Skeletal muscle satellite cell (primary cell): ENCODE data around the gene PDLIM1.

ENCODE experiments used
- H3K27me3 ChIP-seq: 2 replicates; pipeline ENCODE4 v1.7.0; 2013; ENCODE audit warnings: low read length; ENCODE audit not compliant: control insufficient read depth, insufficient read depth
- H3K36me3 ChIP-seq: 2 replicates; pipeline ENCODE4 v1.7.0; 2013; ENCODE audit warnings: mild to moderate bottlenecking, control low read depth, low read length; ENCODE audit not compliant: insufficient read depth
- H3K4me1 ChIP-seq: 2 replicates; pipeline ENCODE4 v1.7.0; 2013; ENCODE audit warnings: low read length; ENCODE audit not compliant: control insufficient read depth, insufficient read depth
- H3K4me2 ChIP-seq: 2 replicates; pipeline ENCODE4 v1.7.0; 2013; ENCODE audit warnings: mild to moderate bottlenecking, low read length
- H3K4me3 ChIP-seq: 2 replicates; pipeline ENCODE4 v1.7.0; 2013; ENCODE audit warnings: low read length
- H3K9ac ChIP-seq: 2 replicates; pipeline ENCODE4 v1.7.0; 2013; ENCODE audit warnings: mild to moderate bottlenecking, low read depth, low read length, moderate library complexity
- H3K9me3 ChIP-seq: replicated peaks from 2 replicates; pipeline ENCODE4 v1.7.0; 2013; ENCODE audit warnings: mild to moderate bottlenecking, control low read depth, low read length

PDLIM1 gene

DNA sequence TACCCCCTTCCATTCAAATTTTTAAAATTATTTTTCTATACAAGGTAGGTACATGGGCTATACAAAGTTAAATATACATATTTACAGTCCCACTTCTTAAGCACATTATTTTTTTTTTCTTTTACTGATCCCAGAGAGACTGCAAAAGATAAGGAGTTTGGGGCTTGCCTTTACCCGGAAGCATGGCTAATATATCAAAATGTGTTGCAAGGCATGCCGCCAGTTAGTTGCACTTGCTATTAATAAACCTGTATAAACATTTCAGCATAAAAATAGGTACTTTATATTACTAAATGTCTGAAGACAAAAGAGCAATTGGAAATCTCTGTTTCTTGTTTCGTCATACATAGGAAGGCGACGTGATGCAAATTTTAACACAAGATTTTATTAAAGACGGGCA lies 21.5 kb upstream of the PDLIM1 start:
- H3K4me3 ChIP-seq, result no peak overlapping the region

DNA sequence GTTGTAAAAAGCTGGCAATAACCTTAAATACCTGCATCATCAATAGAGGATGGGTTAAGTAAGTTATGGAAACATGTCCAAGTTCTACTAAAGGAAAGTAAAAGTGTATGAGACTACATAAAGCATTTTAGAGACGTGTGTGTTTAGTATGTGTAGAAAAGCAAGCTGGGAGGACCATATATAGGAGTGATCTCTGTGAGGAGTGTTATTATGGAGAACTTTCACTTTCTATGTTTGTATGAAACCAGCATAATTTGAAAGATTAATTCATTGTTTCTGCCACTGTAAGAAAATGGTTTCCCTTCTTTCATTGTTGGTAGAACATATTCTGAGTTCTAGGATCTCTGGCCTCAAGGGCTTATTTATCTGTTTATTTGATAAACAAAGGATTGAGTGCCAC lies 19.2 kb upstream of the PDLIM1 start:
- Histone ChIP-seq H3K9ac (no peak overlapping the region), H3K4me2 (no peak overlapping the region)

More for the DNA sequence above, 21.5 kb upstream of the PDLIM1 start:
- Histone ChIP-seq H3K9ac (no peak overlapping the region), H3K9me3 (no peaks in the 10 kb centered on the region), H3K4me1 (peaks cover 18% of the 10 kb centered on the region), H3K27me3 (peaks cover 44% of the 10 kb centered on the region), H3K36me3 (no peaks in the 10 kb centered on the region), H3K4me2 (no peak overlapping the region)

GRCh38 chr10:95308389-95309302 lies 17.8 kb upstream of the PDLIM1 start:
- Histone ChIP-seq H3K4me3 (peak overlapping the region; percentile 46), H3K4me1 (peaks cover 21% of the 10 kb centered on the region), H3K9me3 (no peaks in the 10 kb centered on the region), H3K4me2 (peak overlapping the region; percentile 69), H3K27me3 (peaks cover 48% of the 10 kb centered on the region), H3K9ac (no peak overlapping the region), H3K36me3 (no peaks in the 10 kb centered on the region)

More for the DNA sequence above, 19.2 kb upstream of the PDLIM1 start:
- Histone ChIP-seq H3K4me3 (no peak overlapping the region), H3K27me3 (peaks cover 48% of the 10 kb centered on the region), H3K9me3 (no peaks in the 10 kb centered on the region), H3K4me1 (peaks cover 21% of the 10 kb centered on the region), H3K36me3 (no peaks in the 10 kb centered on the region)

DNA sequence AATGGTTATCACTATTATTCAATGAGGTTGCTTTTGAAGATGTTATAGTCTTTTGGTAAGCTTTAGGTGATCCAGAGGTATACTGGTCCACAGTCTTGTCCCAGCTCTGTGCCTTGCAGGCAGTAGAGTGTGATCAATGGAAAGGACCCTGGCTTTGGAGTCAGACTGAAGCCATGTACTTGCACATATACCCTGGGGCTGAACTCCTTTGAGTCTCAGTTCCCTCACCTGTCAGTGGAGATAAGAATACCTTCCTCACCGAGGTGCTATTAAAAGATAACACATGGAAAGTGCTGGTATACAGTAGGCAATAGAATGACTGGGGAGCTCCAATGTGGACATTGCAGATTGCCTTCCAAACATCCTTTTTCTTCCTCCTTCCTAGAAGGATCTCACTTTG lies 16.0 kb upstream of the PDLIM1 start:
- Histone ChIP-seq H3K4me3 (no peak overlapping the region), H3K4me2 (no peak overlapping the region), H3K4me1 (peaks cover 21% of the 10 kb centered on the region), H3K36me3 (no peaks in the 10 kb centered on the region), H3K9ac (no peak overlapping the region), H3K27me3 (peaks cover 42% of the 10 kb centered on the region), H3K9me3 (no peaks in the 10 kb centered on the region)

GRCh38 chr10:95306318-95306650 lies 15.5 kb upstream of the PDLIM1 start:
- no peak overlapping the region for H3K9ac ChIP-seq
- H3K4me3 ChIP-seq, result no peak overlapping the region
- no peaks in the 10 kb centered on the region for H3K9me3 ChIP-seq

GRCh38 chr10:95305606-95306317 lies 15.0 kb upstream of the PDLIM1 start:
- no peak overlapping the region for H3K4me3 ChIP-seq
- H3K4me2 ChIP-seq, result no peak overlapping the region
- H3K9me3 ChIP-seq, result no peaks in the 10 kb centered on the region
- peaks cover 41% of the 10 kb centered on the region for H3K27me3 ChIP-seq
- peaks cover 21% of the 10 kb centered on the region for H3K4me1 ChIP-seq
- no peaks in the 10 kb centered on the region for H3K36me3 ChIP-seq
- H3K9ac ChIP-seq, result no peak overlapping the region

More at GRCh38 chr10:95306318-95306650, 15.5 kb upstream of the PDLIM1 start:
- H3K36me3 ChIP-seq, result no peaks in the 10 kb centered on the region
- H3K27me3 ChIP-seq, result peaks cover 42% of the 10 kb centered on the region
- peaks cover 21% of the 10 kb centered on the region for H3K4me1 ChIP-seq
- H3K4me2 ChIP-seq, result no peak overlapping the region

- no peak overlapping the region for H3K4me3 ChIP-seq
- no peak overlapping the region for H3K9ac ChIP-seq
These were observed 14.2 kb upstream of the PDLIM1 start for GRCh38 chr10:95304976-95305375.

GRCh38 chr10:95304463-95304862 lies 13.7 kb upstream of the PDLIM1 start:
- no peak overlapping the region for H3K9ac ChIP-seq
- peaks cover 21% of the 10 kb centered on the region for H3K4me1 ChIP-seq
- H3K4me3 ChIP-seq, result no peak overlapping the region
- no peaks in the 10 kb centered on the region for H3K36me3 ChIP-seq
- no peak overlapping the region for H3K4me2 ChIP-seq
- peaks cover 35% of the 10 kb centered on the region for H3K27me3 ChIP-seq
- H3K9me3 ChIP-seq, result no peaks in the 10 kb centered on the region

More at GRCh38 chr10:95304976-95305375, 14.2 kb upstream of the PDLIM1 start:
- no peaks in the 10 kb centered on the region for H3K36me3 ChIP-seq
- H3K27me3 ChIP-seq, result peaks cover 35% of the 10 kb centered on the region
- no peaks in the 10 kb centered on the region for H3K9me3 ChIP-seq
- no peak overlapping the region for H3K4me2 ChIP-seq
- peaks cover 21% of the 10 kb centered on the region for H3K4me1 ChIP-seq

GRCh38 chr10:95303950-95304349 lies 13.1 kb upstream of the PDLIM1 start:
- H3K27me3 ChIP-seq, result peaks cover 35% of the 10 kb centered on the region
- H3K4me2 ChIP-seq, result no peak overlapping the region
- H3K9me3 ChIP-seq, result no peaks in the 10 kb centered on the region
- no peak overlapping the region for H3K9ac ChIP-seq
- no peak overlapping the region for H3K4me3 ChIP-seq
- no peaks in the 10 kb centered on the region for H3K36me3 ChIP-seq
- H3K4me1 ChIP-seq, result peaks cover 17% of the 10 kb centered on the region

DNA sequence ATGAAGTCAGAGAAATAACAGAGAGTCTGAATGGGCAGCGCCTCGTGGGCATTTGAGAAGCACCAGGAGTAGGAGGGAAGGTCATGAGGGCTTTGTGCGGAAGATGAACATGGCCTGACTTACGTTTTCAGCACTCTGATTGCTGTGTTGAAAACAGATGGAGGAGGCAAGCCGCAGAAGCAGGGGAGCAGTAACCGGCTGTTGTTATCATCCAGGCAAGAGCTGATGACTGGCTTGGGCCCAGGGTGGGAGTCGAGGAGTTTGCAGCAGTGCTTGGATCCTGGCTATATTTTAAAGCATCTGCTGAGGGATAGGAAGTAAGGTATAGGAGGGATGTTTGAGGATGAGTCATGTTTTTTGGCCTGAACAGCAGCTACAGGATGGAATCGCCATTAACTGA lies 12.7 kb upstream of the PDLIM1 start:
- H3K4me2 ChIP-seq, result no peak overlapping the region
- H3K4me3 ChIP-seq, result no peak overlapping the region
- H3K9ac ChIP-seq, result no peak overlapping the region
- H3K27me3 ChIP-seq, result peaks cover 35% of the 10 kb centered on the region
- peaks cover 15% of the 10 kb centered on the region for H3K4me1 ChIP-seq
- H3K9me3 ChIP-seq, result no peaks in the 10 kb centered on the region
- H3K36me3 ChIP-seq, result no peaks in the 10 kb centered on the region

GRCh38 chr10:95300022-95300539 lies 9.3 kb upstream of the PDLIM1 start:
- no peak overlapping the region for H3K4me2 ChIP-seq
- H3K36me3 ChIP-seq, result no peaks in the 10 kb centered on the region
- H3K9ac ChIP-seq, result no peak overlapping the region
- no peaks in the 10 kb centered on the region for H3K9me3 ChIP-seq
- peaks cover 29% of the 10 kb centered on the region for H3K27me3 ChIP-seq
- H3K4me3 ChIP-seq, result no peak overlapping the region
- H3K4me1 ChIP-seq, result no peaks in the 10 kb centered on the region
